Ascending aorta (tissue), 2 donors: ENCODE results near the gene ANKS4B. TPM values are rescaled to one million over a fixed set of nuclear protein-coding genes. Genes with fewer than 3 reads are reported as not detected.

Experiments
- DNase-seq, 2 donors: peaks; one replicate each; pipeline ENCODE4 v3.0.0-alpha.2; 2019; ENCODE audit warnings: low spot score in 2 of 2
- H3K27ac ChIP-seq, 2 donors: fragments of 200-600 bp; sonication (generic); one replicate each; pipeline ENCODE4 v1.5.1; 2016 to 2017; ENCODE audit warnings: mild to moderate bottlenecking in 1 of 2
- H3K27me3 ChIP-seq: fragments of 200-600 bp; sonication (generic); one replicate; pipeline ENCODE4 v1.5.1; 2017
- H3K36me3 ChIP-seq, 2 donors: fragments of 200-600 bp; sonication (generic); one replicate each; pipeline ENCODE4 v1.5.1; 2016
- H3K4me1 ChIP-seq, 2 donors: fragments of 200-600 bp; sonication (generic); one replicate each; pipeline ENCODE4 v1.5.1; 2016 to 2017; ENCODE audit warnings: mild to moderate bottlenecking in 1 of 2
- H3K4me3 ChIP-seq, 2 donors: fragments of 200-600 bp; sonication (generic); one replicate each; pipeline ENCODE4 v1.5.1; 2016 to 2017; ENCODE audit warnings: mild to moderate bottlenecking in 1 of 2
- H3K9me3 ChIP-seq, 2 donors: fragments of 200-600 bp; sonication (generic); one replicate each; pipeline ENCODE4 v1.5.1; 2016
- CTCF ChIP-seq, 3 experiments: fragments of 200-600 bp in 2 of 3; fragments of 450-650 bp in 1 of 3; sonication (generic) in 2 of 3; IDR thresholded peaks; one replicate each; pipeline ENCODE4 v1.5.1; 2016 to 2019; ENCODE audit warnings: antibody characterized with exemption in 3 of 3, mild to moderate bottlenecking in 1 of 3, moderate library complexity in 1 of 3
- intact Hi-C: fragments of 100-400 bp; cut with DNase I; formaldehyde crosslinking; loops from one replicate; pipeline ENCODE4 v1.15.1; 2023
- total RNA-seq: library from RNA; depleted of rRNA; stranded (reverse); fragments of >200 nt; gene quantifications from one replicate; pipeline ENCODE4 v1.1.0, GENCODE V29; 2016

Gene ANKS4B
- total RNA-seq, 1 donor from 2014 or later = not detected

GRCh38 chr16:21300309-21301167, 67.0 kb downstream of the ANKS4B start:
- DNase-seq = peak; percentile 92 to 99
- peak; percentile 84 to 88 (median 87) for TF ChIP-seq CTCF (IDR thresholded peaks at IDR 0.05)
- H3K27ac ChIP-seq = peak overlapping the region; percentile 82 to 83
- H3K4me3 ChIP-seq = peak overlapping the region; percentile 72 to 79
- H3K36me3 ChIP-seq = no peaks in the 10 kb centered on the region
- no peaks in the 10 kb centered on the region for H3K9me3 ChIP-seq
- no peaks in the 10 kb centered on the region for H3K27me3 ChIP-seq
- intact Hi-C loops = loop anchor here (1.0 to 2.0 kb wide), 5 partner anchors 18 to 494 kb away; partner anchors contain the start of genes ERI2, LDAF1 and REXO5
- H3K4me1 ChIP-seq = peaks cover 0 to 4% of the 10 kb centered on the region in 2 donors

GRCh38 chr16:21301168-21301894, 67.8 kb downstream of the ANKS4B start:
- DNase-seq = peak; percentile 10 to 84
- peak overlapping the region; percentile 72 to 79 for H3K4me3 ChIP-seq
- H3K27ac ChIP-seq = peak overlapping the region; percentile 82 to 83
- TF ChIP-seq CTCF (IDR thresholded peaks at IDR 0.05) = peak in 2 of 3 experiments; percentile 35 to 44
- no peaks in the 10 kb centered on the region for H3K36me3 ChIP-seq
- H3K27me3 ChIP-seq = no peaks in the 10 kb centered on the region
- intact Hi-C loops = loop anchor here (2.0 kb wide), 3 partner anchors 19 to 495 kb away; partner anchors contain the start of genes ERI2 and REXO5
- H3K4me1 ChIP-seq = peaks cover 0 to 4% of the 10 kb centered on the region in 2 donors
- H3K9me3 ChIP-seq = no peaks in the 10 kb centered on the region

DNA sequence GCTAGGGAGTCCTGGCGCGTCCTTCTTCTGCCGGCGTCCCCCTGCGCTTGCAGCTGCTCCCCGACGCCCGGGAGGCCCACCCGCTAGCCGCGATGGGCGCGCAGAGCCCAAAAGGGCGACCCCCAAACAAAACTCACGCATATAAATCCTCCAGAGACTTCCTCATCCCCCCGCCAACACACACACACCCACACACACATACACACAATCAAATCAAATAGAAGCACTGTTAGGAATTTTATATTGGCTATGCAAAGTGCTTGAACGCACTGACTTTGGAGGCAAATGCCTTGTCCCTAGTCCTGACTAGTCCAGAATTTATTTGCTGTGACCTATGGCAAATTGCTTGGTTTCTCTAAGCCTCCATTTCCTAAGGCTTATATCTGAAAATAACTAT, 68.4 kb downstream of the ANKS4B start:
- Histone ChIP-seq H3K36me3 (no peaks in the 10 kb centered on the region), H3K27me3 (no peaks in the 10 kb centered on the region), H3K27ac (peak overlapping the region; percentile 82 to 83), H3K4me1 (peaks cover 0 to 4% of the 10 kb centered on the region in 2 donors), H3K9me3 (no peaks in the 10 kb centered on the region), H3K4me3 (peak overlapping the region; percentile 72 to 79)
- no peak for DNase-seq
- intact Hi-C loops = loop anchor here (2.0 kb wide), 3 partner anchors 19 to 495 kb away; partner anchors contain the start of genes ERI2 and REXO5
- TF ChIP-seq CTCF (IDR thresholded peaks at IDR 0.05) = no peak

DNA sequence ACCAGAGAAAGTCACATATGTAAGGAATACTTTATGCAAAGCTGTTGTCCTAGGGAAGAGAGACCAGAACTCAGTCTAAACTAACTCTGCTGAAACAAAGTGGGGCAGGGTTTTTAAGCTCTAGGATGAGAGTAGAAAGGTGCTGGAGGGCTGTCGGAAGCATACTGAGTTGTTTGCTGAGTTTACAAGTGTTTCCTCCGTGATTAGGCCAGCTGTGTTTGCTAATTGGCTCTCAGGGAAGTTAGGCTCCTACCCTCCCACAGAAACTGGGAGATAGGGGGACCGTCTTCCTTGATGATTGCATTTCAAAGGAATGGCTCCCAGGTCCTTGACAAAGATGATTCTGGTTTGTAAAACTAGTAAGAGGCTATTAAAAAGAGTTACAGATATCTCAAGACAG, 69.0 kb downstream of the ANKS4B start:
- peaks cover 0 to 4% of the 10 kb centered on the region in 2 donors for H3K4me1 ChIP-seq
- DNase-seq = no peak
- no peaks in the 10 kb centered on the region for H3K27me3 ChIP-seq
- peak overlapping the region in 1 of 2 donors; percentile 79 for H3K4me3 ChIP-seq
- TF ChIP-seq CTCF (IDR thresholded peaks at IDR 0.05) = no peak
- H3K36me3 ChIP-seq = no peaks in the 10 kb centered on the region
- no peaks in the 10 kb centered on the region for H3K9me3 ChIP-seq
- intact Hi-C loops = no loop called here
- no peak overlapping the region for H3K27ac ChIP-seq

DNA sequence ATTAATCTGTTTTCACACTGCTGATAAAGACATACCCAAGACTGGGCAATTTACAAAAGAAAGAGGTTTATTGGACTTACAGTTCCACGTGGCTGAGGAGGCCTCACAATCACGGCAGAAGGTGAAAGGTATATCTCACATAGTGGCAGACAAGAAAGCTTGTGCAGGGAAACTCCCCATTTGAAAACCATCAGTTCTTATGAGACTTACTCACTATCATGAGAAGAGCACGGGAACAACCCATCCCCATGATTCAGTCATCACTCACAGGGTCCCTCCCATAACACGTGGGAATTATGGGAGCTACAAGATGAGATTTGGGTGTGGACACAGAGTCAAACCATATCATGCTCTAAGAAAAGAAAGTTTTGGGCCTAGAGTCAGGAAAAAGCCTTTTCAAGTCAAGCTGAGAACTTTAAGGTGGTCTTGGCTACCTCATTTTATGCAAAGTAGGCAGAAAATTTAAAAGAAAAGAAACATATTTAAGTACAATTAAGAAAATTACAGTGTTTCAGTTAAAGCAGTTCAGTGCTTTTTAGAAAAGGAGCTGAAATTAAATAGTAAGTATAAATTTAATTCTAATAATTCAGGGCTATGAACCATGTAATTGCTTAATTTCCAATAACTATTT, 69.5 kb downstream of the ANKS4B start:
- no peak overlapping the region for H3K27ac ChIP-seq

More for the DNA sequence above, 69.5 kb downstream of the ANKS4B start:
- H3K9me3 ChIP-seq = no peaks in the 10 kb centered on the region
- no peaks in the 10 kb centered on the region for H3K27me3 ChIP-seq
- peaks cover 0 to 4% of the 10 kb centered on the region in 2 donors for H3K4me1 ChIP-seq
- intact Hi-C loops = no loop called here
- no peak overlapping the region for H3K4me3 ChIP-seq
- H3K36me3 ChIP-seq = no peaks in the 10 kb centered on the region
- no peak for TF ChIP-seq CTCF (IDR thresholded peaks at IDR 0.05)
- no peak for DNase-seq
